Measurements from ENCODE around the gene GPC1. TPM values are rescaled to one million over a fixed set of nuclear protein-coding genes. Genes with fewer than 3 reads are reported as not detected.

GPC1 gene
- total and polyA plus RNA-seq, 10 of the 15 experiments (the other 5 are each of a cell fraction or from before 2014, with no cell fraction given) = 0.06 to 0.77 (median 0.23) TPM; not detected in 3

- TF ChIP-seq, protein P1, sequence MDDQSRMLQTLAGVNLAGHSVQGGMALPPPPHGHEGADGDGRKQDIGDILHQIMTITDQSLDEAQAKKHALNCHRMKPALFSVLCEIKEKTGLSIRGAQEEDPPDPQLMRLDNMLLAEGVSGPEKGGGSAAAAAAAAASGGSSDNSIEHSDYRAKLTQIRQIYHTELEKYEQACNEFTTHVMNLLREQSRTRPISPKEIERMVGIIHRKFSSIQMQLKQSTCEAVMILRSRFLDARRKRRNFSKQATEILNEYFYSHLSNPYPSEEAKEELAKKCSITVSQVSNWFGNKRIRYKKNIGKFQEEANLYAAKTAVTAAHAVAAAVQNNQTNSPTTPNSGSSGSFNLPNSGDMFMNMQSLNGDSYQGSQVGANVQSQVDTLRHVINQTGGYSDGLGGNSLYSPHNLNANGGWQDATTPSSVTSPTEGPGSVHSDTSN (IDR thresholded peaks at IDR 0.05; ENCODE audit: insufficient replicate concordance, low read depth, low read length) = no peak
- TF ChIP-seq NRF1 (conservative IDR thresholded peaks at IDR 0.05; ENCODE audit: low read depth, low read length) (no peak), WRNIP1 (IDR thresholded peaks at IDR 0.05; ENCODE audit: borderline replicate concordance, low read depth, low read length) (no peak), JUNB (IDR thresholded peaks at IDR 0.05) (no peak)
Observed at GRCh38 chr2:240468303-240469238, 33.1 kb downstream of the GPC1 start (continued).

GRCh38 chr2:240469239-240469636 lies 33.8 kb downstream of the GPC1 start:
- intact Hi-C loops (cut with micrococcal nuclease; ENCODE audit: unreplicated experiment) = no loop called here
- Histone ChIP-seq H4K20me1 (ENCODE audit: control insufficient read depth, insufficient read depth) (no peaks in the 10 kb centered on the region), H3K4me1 (ENCODE audit: control insufficient read depth, insufficient read depth, low read length) (peaks cover 6% of the 10 kb centered on the region), H3K9ac (ENCODE audit: control insufficient read depth, insufficient read depth, low read length) (no peak overlapping the region), H3K9me3 (replicated peaks; ENCODE audit: control insufficient read depth, insufficient read depth, low read length) (peaks cover 3% of the 10 kb centered on the region; the same call in 2 of the 3 replicates), H3K4me2 (ENCODE audit: control insufficient read depth, insufficient read depth) (no peak overlapping the region), H3K4me3 (no peak overlapping the region), H3K27me3 (replicated peaks in 1 of 2; ENCODE audit: control insufficient read depth in 2 of 2, insufficient read depth in 2 of 2, low read length in 1 of 2) (no peaks in the 10 kb centered on the region), H3K27ac (ENCODE audit: control insufficient read depth, insufficient read depth) (no peak overlapping the region), H3K36me3 (ENCODE audit: control insufficient read depth in 2 of 2, insufficient read depth in 2 of 2, low read length in 1 of 2) (no peaks in the 10 kb centered on the region), H2AFZ (ENCODE audit: control insufficient read depth, low read depth, low read length) (no peak overlapping the region), H3K79me2 (ENCODE audit: control insufficient read depth, insufficient read depth, low read length) (no peaks in the 10 kb centered on the region)
- TF ChIP-seq EGR1 (IDR thresholded peaks at IDR 0.05; ENCODE audit: borderline replicate concordance in 1 of 2, low read depth in 2 of 2, low read length in 2 of 2) (no peak), NR2C1 (IDR thresholded peaks at IDR 0.05) (no peak)
- RAD21 ChIA-PET (ENCODE audit: unreplicated experiment) = no interaction called here
- no TSS peak for BruUV-seq (replicated peaks)
- no peak for ATAC-seq
- 59% methylated on average over 10 of the region's 10 CpGs for WGBS (ENCODE audit: insufficient coverage, insufficient replicate concordance, low lambda C conversion rate, missing lambda C conversion rate)
- CTCF ChIA-PET = no interaction called here
- no peak for DNase-seq (ENCODE audit: low read depth, low spot score)
- no peak for FAIRE-seq
- SMC1A ChIA-PET (ENCODE audit: uncharacterized antibody, unreplicated experiment) = no interaction called here
- POLR2A ChIA-PET = no interaction called here
- in situ Hi-C loops (cut with MboI) = no loop called here
